Astrocyte of the cerebellum (primary cell): Measurements from ENCODE around the gene LARGE2.

Source experiments
- DNase-seq: peaks from one replicate; pipeline ENCODE4 v3.0.0-alpha.2; 2011; ENCODE audit warnings: low read depth
- H3K4me3 ChIP-seq: 2 replicates; pipeline ENCODE4 v1.5.1; 2011; ENCODE audit warnings: mild to moderate bottlenecking, low read depth, low read length, moderate library complexity
- CTCF ChIP-seq: IDR thresholded peaks from 2 replicates; pipeline ENCODE4 v1.5.1; 2012; ENCODE audit warnings: low read length, low read depth, moderate library complexity, mild to moderate bottlenecking; ENCODE audit errors: missing control alignments
- in situ Hi-C: cut with HindIII; loops from 2 replicates; pipeline ENCODE4 v1.10.0; 2017; ENCODE audit warnings: low sequenced_read_pairs

LARGE2 gene

GRCh38 chr11:45889555-45889954 lies 32.9 kb upstream of the LARGE2 start:
- no peak for TF ChIP-seq CTCF
- in situ Hi-C loops, result no loop called here
- H3K4me3 ChIP-seq, result no peak overlapping the region
- DNase-seq, result no peak

- no peak overlapping the region for H3K4me3 ChIP-seq
- DNase-seq, result no peak
- in situ Hi-C loops, result no loop called here
- no peak for TF ChIP-seq CTCF
Observed at GRCh38 chr11:45889966-45890365, 32.5 kb upstream of the LARGE2 start.

- no peak for DNase-seq
- H3K4me3 ChIP-seq, result no peak overlapping the region
- in situ Hi-C loops, result no loop called here
- TF ChIP-seq CTCF, result no peak
Observed at GRCh38 chr11:45890886-45891550, 31.4 kb upstream of the LARGE2 start.

- H3K4me3 ChIP-seq, result no peak overlapping the region
- no peak for TF ChIP-seq CTCF
- DNase-seq, result no peak
- in situ Hi-C loops, result no loop called here
Observed at GRCh38 chr11:45892856-45893255, 29.6 kb upstream of the LARGE2 start.

- no peak overlapping the region for H3K4me3 ChIP-seq
- no peak for DNase-seq
- no peak for TF ChIP-seq CTCF
- in situ Hi-C loops, result no loop called here
Observed at GRCh38 chr11:45894555-45895247, 27.8 kb upstream of the LARGE2 start.

- TF ChIP-seq CTCF, result no peak
- DNase-seq, result no peak
- in situ Hi-C loops, result no loop called here
- H3K4me3 ChIP-seq, result no peak overlapping the region
Observed at GRCh38 chr11:45895553-45896259, 26.8 kb upstream of the LARGE2 start.
